ENCODE results near the gene USO1.

Gene USO1

DNA sequence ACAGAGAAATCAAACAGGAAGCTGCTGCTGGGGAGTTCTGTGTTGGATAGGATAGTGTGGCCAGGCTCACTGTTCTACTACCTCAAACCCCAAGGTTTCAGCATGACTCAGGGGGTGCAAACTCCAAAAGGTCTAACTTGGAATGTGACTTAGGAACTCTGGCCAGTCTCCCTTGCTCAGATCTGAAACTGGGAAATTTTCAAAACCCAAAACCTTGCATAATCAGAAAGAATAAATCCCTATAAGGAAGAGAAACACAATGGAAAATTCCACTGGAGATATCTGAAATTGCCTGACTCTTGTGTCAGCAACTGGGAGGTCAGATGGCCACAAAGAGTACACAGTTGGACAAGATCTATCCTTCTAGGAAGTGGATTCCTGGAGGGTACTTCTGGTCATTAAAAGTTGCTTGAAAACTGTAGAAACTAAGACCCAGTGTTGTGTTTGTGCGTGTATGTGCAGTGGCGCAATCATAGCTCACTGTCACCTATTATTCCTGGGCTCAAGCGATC lies 119.8 kb downstream of the USO1 start:
- peak; percentile 90 for DNase-seq (ENCODE audit: low read depth)

DNA sequence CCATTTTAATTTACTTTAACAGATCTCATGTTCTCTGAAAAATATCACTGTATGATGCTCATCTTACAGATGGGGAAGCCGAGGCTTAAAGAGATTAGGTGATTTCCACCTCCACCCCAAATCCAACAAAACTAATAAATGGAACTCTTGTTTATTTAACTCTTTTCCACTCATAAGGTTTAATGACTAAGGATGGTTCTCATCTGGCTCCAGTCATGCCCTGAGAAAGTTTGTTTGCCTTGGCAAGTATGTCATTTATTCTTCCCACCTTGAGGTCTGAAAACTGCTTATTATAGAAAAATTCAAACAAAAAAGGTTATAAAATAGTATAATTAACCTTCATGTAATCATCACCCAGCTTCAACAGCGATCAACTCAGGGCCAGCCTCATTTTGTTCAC lies 121.6 kb downstream of the USO1 start:
- DNase-seq (ENCODE audit: low read depth): no peak

- DNase-seq (ENCODE audit: low read depth): peak; percentile 90
These were observed 123.9 kb downstream of the USO1 start for GRCh38 chr4:75848171-75848760.

GRCh38 chr4:75848891-75849290 lies 124.5 kb downstream of the USO1 start:
- no peak for DNase-seq (ENCODE audit: low read depth)

- no peak for DNase-seq (ENCODE audit: low read depth)
These were observed 125.1 kb downstream of the USO1 start for GRCh38 chr4:75849461-75849860.

DNA sequence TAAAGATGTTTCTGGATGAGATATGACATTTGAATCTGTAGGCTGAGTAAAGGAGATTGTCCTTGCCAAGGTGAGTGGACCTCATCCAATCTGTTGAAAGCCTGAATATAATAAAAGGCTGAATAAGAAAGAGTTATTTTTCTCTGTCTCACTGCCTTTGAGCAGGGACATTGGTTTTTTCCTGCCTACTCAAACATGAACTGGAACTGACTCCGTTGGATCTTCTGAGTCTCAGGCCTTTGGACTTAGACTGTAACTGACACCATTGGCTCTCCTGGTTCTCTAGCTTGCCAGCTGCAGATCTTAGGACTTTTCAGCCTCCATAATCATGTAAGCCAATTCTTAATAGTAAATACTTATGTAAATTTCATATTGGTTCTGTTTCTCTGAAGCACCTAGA lies 134.3 kb downstream of the USO1 start:
- no peak for DNase-seq (ENCODE audit: low read depth)

- no peak for DNase-seq (ENCODE audit: low read depth)
These were observed 136.2 kb downstream of the USO1 start for GRCh38 chr4:75860606-75861005.

All from non-pigmented ciliary epithelial cell (primary cell).